Fibroblast of lung (primary cell): ENCODE data around the gene ARFRP1. TPM values are rescaled to one million over a fixed set of nuclear protein-coding genes. Genes with fewer than 3 reads are reported as not detected.
A peak's percentile ranks its signal among the peaks of the same experiment; 100 is the strongest.

ENCODE experiments used
- DNase-seq, 2 donors: peaks; one replicate each; pipeline versions ENCODE4 v3.0.0 to v3.0.0-alpha.2; 2010; ENCODE audit warnings: low read depth in 2 of 2
- H2AFZ ChIP-seq: 2 replicates; pipeline ENCODE4 v1.5.1; 2012; ENCODE audit warnings: low read length, control low read depth, inconsistent platforms
- H3K27ac ChIP-seq: 2 replicates; pipeline ENCODE4 v1.5.1; 2011; ENCODE audit warnings: low read length, control low read depth; ENCODE audit not compliant: insufficient read depth
- H3K27me3 ChIP-seq: 2 replicates; pipeline ENCODE4 v1.5.1; 2011; ENCODE audit warnings: mild to moderate bottlenecking, low read length; ENCODE audit not compliant: control insufficient read depth, insufficient read depth
- H3K36me3 ChIP-seq: 2 replicates; pipeline ENCODE4 v1.5.1; 2011; ENCODE audit warnings: low read length; ENCODE audit not compliant: control insufficient read depth, insufficient read depth
- H3K4me1 ChIP-seq: 2 replicates; pipeline ENCODE4 v1.5.1; 2011; ENCODE audit warnings: low read length; ENCODE audit not compliant: control insufficient read depth, insufficient read depth; ENCODE audit errors: extremely low read depth
- H3K4me2 ChIP-seq: 2 replicates; pipeline ENCODE4 v1.5.1; 2011; ENCODE audit warnings: low read length, control low read depth; ENCODE audit not compliant: insufficient read depth; ENCODE audit errors: extremely low read depth
- H3K4me3 ChIP-seq, 4 experiments: fragments of 200-600 bp in 1 of 4; sonication (generic) in 1 of 4; replicated peaks in 1 of 4; 2 replicates each; pipeline ENCODE4 v1.5.1; 2011 to 2016; ENCODE audit warnings: low read length in 4 of 4, low read depth in 3 of 4, mild to moderate bottlenecking in 3 of 4, control low read depth in 2 of 4, inconsistent platforms in 1 of 4, mixed read lengths in 1 of 4; ENCODE audit not compliant: insufficient read depth in 1 of 4; ENCODE audit errors: control extremely low read depth in 1 of 4
- H3K79me2 ChIP-seq: 2 replicates; pipeline ENCODE4 v1.5.1; 2012; ENCODE audit warnings: mild to moderate bottlenecking, low read length, inconsistent platforms; ENCODE audit not compliant: control insufficient read depth, insufficient read depth
- H3K9ac ChIP-seq: 2 replicates; pipeline ENCODE4 v1.5.1; 2011; ENCODE audit warnings: mild to moderate bottlenecking, low read length, control low read depth; ENCODE audit not compliant: insufficient read depth
- H3K9me3 ChIP-seq: 2 replicates; pipeline ENCODE4 v1.5.1; 2012; ENCODE audit warnings: low read depth, low read length; ENCODE audit not compliant: control insufficient read depth, insufficient read depth
- H4K20me1 ChIP-seq: 2 replicates; pipeline ENCODE4 v1.5.1; 2011; ENCODE audit warnings: low read length; ENCODE audit not compliant: control insufficient read depth, insufficient read depth; ENCODE audit errors: extremely low read depth
- CTCF ChIP-seq, 2 donors: IDR thresholded peaks in 1 of 2; conservative IDR thresholded peaks in 1 of 2; 1 replicate in 1 of 2; 2 replicates in 1 of 2; pipeline ENCODE4 v1.5.1; 2011 to 2012; ENCODE audit warnings: low read length in 2 of 2, control low read depth in 1 of 2, inconsistent platforms in 1 of 2, low read depth in 1 of 2, mild to moderate bottlenecking in 1 of 2
- EZH2 ChIP-seq: IDR thresholded peaks from 2 replicates; pipeline ENCODE4 v1.5.1; 2012; ENCODE audit warnings: low read length, control low read depth, mild to moderate bottlenecking; ENCODE audit errors: missing control alignments
- polyA plus RNA-seq, 2 donors: library from polyadenylated mRNA; depleted of rRNA in 1 of 2; stranded (reverse) in 1 of 2; unstranded in 1 of 2; fragments of >200 nt; gene quantifications; 2 replicates each; pipeline ENCODE4 v1.2.1, GENCODE V29; 2011 to 2012; ENCODE audit warnings: missing spikeins in 1 of 2
- total RNA-seq: library from RNA; depleted of rRNA; stranded (reverse); fragments of >200 nt; gene quantifications from 2 replicates; pipeline ENCODE4 v1.2.1, GENCODE V29; 2014

ARFRP1 gene
- total and polyA plus RNA-seq, 2 donors (not counting 1 experiment from before 2014, with no cell fraction given), result 34.6 to 35.0 TPM

- no peaks in the 10 kb centered on the region for H3K9me3 ChIP-seq
- no peak overlapping the region for H3K4me3 ChIP-seq
- no peaks in the 10 kb centered on the region for H3K27me3 ChIP-seq
- no peak overlapping the region for H3K27ac ChIP-seq
- no peak overlapping the region for H3K4me2 ChIP-seq
- H2AFZ ChIP-seq, result no peak overlapping the region
- H3K9ac ChIP-seq, result no peak overlapping the region
- no peak for TF ChIP-seq EZH2
- no peak for TF ChIP-seq CTCF (conservative IDR thresholded peaks at IDR 0.05 in 1 of 2, IDR thresholded peaks at IDR 0.05 in 1 of 2; ENCODE audit: low read depth in 1 of 2, low read length in 2 of 2)
- H3K4me1 ChIP-seq, result peaks cover 7% of the 10 kb centered on the region
- peaks cover 25% of the 10 kb centered on the region for H3K79me2 ChIP-seq
- peak in 1 of 2 donors; percentile 16 for DNase-seq
- H3K36me3 ChIP-seq, result peaks cover 4% of the 10 kb centered on the region
- no peaks in the 10 kb centered on the region for H4K20me1 ChIP-seq
These were observed 51.3 kb downstream of the ARFRP1 start for GRCh38 chr20:63656451-63656850.

GRCh38 chr20:63655249-63655648, 52.5 kb downstream of the ARFRP1 start:
- H3K4me1 ChIP-seq, result peaks cover 7% of the 10 kb centered on the region
- H3K27me3 ChIP-seq, result no peaks in the 10 kb centered on the region
- H3K9me3 ChIP-seq, result no peaks in the 10 kb centered on the region
- no peaks in the 10 kb centered on the region for H4K20me1 ChIP-seq
- no peaks in the 10 kb centered on the region for H3K36me3 ChIP-seq
- H3K4me2 ChIP-seq, result no peak overlapping the region
- H3K27ac ChIP-seq, result no peak overlapping the region
- TF ChIP-seq EZH2 (no peak), CTCF (conservative IDR thresholded peaks at IDR 0.05 in 1 of 2, IDR thresholded peaks at IDR 0.05 in 1 of 2; ENCODE audit: low read depth in 1 of 2, low read length in 2 of 2) (no peak)
- no peak overlapping the region for H2AFZ ChIP-seq
- no peak overlapping the region for H3K9ac ChIP-seq
- no peak overlapping the region for H3K4me3 ChIP-seq
- DNase-seq, result no peak
- H3K79me2 ChIP-seq, result peaks cover 16% of the 10 kb centered on the region

- H3K27me3 ChIP-seq, result no peaks in the 10 kb centered on the region
- no peaks in the 10 kb centered on the region for H3K4me1 ChIP-seq
- H2AFZ ChIP-seq, result no peak overlapping the region
- peak overlapping the region in 2 of 4 experiments; percentile 27 to 55 for H3K4me3 ChIP-seq
- H4K20me1 ChIP-seq, result no peaks in the 10 kb centered on the region
- no peak overlapping the region for H3K27ac ChIP-seq
- H3K4me2 ChIP-seq, result peak overlapping the region; percentile 59
- no peaks in the 10 kb centered on the region for H3K9me3 ChIP-seq
- TF ChIP-seq EZH2, result no peak
- TF ChIP-seq CTCF (conservative IDR thresholded peaks at IDR 0.05 in 1 of 2, IDR thresholded peaks at IDR 0.05 in 1 of 2; ENCODE audit: low read depth in 1 of 2, low read length in 2 of 2), result no peak
- no peaks in the 10 kb centered on the region for H3K36me3 ChIP-seq
- no peak for DNase-seq
- peaks cover 6% of the 10 kb centered on the region for H3K79me2 ChIP-seq
- no peak overlapping the region for H3K9ac ChIP-seq
These were observed 53.7 kb downstream of the ARFRP1 start for GRCh38 chr20:63653974-63654668.
